Putamen (tissue), 1 donor: ENCODE results near the gene ST8SIA5.

Experiments used
- DNase-seq: peaks from one replicate; pipeline ENCODE4 v3.0.0-alpha.2; 2016; ENCODE audit warnings: low spot score

ST8SIA5 gene

GRCh38 chr18:46738491-46738890 lies 18.4 kb downstream of the ST8SIA5 start:
- DNase-seq = no peak

GRCh38 chr18:46736736-46737135 lies 20.1 kb downstream of the ST8SIA5 start:
- DNase-seq = no peak

- no peak for DNase-seq
Measured at GRCh38 chr18:46736135-46736534, 20.7 kb downstream of the ST8SIA5 start.

GRCh38 chr18:46734981-46735380 lies 21.9 kb downstream of the ST8SIA5 start:
- no peak for DNase-seq

- DNase-seq = no peak
Measured at GRCh38 chr18:46733872-46734271, 23.0 kb downstream of the ST8SIA5 start.

- no peak for DNase-seq
Measured at GRCh38 chr18:46732801-46733200, 24.1 kb downstream of the ST8SIA5 start.

GRCh38 chr18:46732201-46732600 lies 24.7 kb downstream of the ST8SIA5 start:
- DNase-seq = no peak

- DNase-seq = no peak
Measured at GRCh38 chr18:46731316-46731715, 25.5 kb downstream of the ST8SIA5 start.

GRCh38 chr18:46728219-46728930 lies 28.5 kb downstream of the ST8SIA5 start:
- DNase-seq = no peak

GRCh38 chr18:46727177-46727576 lies 29.7 kb downstream of the ST8SIA5 start:
- DNase-seq = no peak

- DNase-seq = no peak
Measured at GRCh38 chr18:46725310-46725709, 31.5 kb downstream of the ST8SIA5 start.

GRCh38 chr18:46723856-46724415 lies 32.9 kb downstream of the ST8SIA5 start:
- no peak for DNase-seq

GRCh38 chr18:46722051-46722450 lies 34.8 kb downstream of the ST8SIA5 start:
- DNase-seq = no peak

GRCh38 chr18:46721331-46721730 lies 35.5 kb downstream of the ST8SIA5 start:
- no peak for DNase-seq

GRCh38 chr18:46720521-46720920 lies 36.3 kb downstream of the ST8SIA5 start:
- no peak for DNase-seq

- DNase-seq = no peak
Measured at GRCh38 chr18:46720092-46720491, 36.8 kb downstream of the ST8SIA5 start.

GRCh38 chr18:46719388-46719787 lies 37.5 kb downstream of the ST8SIA5 start:
- no peak for DNase-seq

GRCh38 chr18:46718501-46719341 lies 38.1 kb downstream of the ST8SIA5 start:
- no peak for DNase-seq

GRCh38 chr18:46716827-46717226 lies 40.0 kb downstream of the ST8SIA5 start:
- no peak for DNase-seq

GRCh38 chr18:46716336-46716735 lies 40.5 kb downstream of the ST8SIA5 start:
- no peak for DNase-seq

- DNase-seq = no peak
Measured at GRCh38 chr18:46715062-46715461, 41.8 kb downstream of the ST8SIA5 start.

GRCh38 chr18:46712406-46712805 lies 44.4 kb downstream of the ST8SIA5 start:
- no peak for DNase-seq

GRCh38 chr18:46711444-46711863 lies 45.4 kb downstream of the ST8SIA5 start:
- no peak for DNase-seq
